SK-N-SH (cell line): ENCODE data around the gene FBXL2.

Experiments
- RFX5 ChIP-seq: IDR thresholded peaks from 2 replicates; pipeline ENCODE4 v1.6.1; 2012; ENCODE audit warnings: mild to moderate bottlenecking, improper control_type of control experiment, low read length
- TF ChIP-seq, protein P1 (sequence below): fragments of 200-600 bp; sonication (generic); IDR thresholded peaks from 2 replicates; pipeline ENCODE4 v1.6.1; 2017; ENCODE audit warnings: antibody characterized with exemption, mild to moderate bottlenecking, moderate library complexity

GRCh38 chr3:33426068-33426467 is 148.8 kb downstream of the FBXL2 start:
- TF ChIP-seq, protein P1, sequence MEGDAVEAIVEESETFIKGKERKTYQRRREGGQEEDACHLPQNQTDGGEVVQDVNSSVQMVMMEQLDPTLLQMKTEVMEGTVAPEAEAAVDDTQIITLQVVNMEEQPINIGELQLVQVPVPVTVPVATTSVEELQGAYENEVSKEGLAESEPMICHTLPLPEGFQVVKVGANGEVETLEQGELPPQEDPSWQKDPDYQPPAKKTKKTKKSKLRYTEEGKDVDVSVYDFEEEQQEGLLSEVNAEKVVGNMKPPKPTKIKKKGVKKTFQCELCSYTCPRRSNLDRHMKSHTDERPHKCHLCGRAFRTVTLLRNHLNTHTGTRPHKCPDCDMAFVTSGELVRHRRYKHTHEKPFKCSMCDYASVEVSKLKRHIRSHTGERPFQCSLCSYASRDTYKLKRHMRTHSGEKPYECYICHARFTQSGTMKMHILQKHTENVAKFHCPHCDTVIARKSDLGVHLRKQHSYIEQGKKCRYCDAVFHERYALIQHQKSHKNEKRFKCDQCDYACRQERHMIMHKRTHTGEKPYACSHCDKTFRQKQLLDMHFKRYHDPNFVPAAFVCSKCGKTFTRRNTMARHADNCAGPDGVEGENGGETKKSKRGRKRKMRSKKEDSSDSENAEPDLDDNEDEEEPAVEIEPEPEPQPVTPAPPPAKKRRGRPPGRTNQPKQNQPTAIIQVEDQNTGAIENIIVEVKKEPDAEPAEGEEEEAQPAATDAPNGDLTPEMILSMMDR: no peak
- TF ChIP-seq RFX5: no peak
